Measurements from ENCODE around the gene LCN10. TPM values are rescaled to one million over a fixed set of nuclear protein-coding genes. Genes with fewer than 3 reads are reported as not detected.

Gene LCN10
- total RNA-seq, 1 experiment from 2014 or later = 1.5 TPM

DNA sequence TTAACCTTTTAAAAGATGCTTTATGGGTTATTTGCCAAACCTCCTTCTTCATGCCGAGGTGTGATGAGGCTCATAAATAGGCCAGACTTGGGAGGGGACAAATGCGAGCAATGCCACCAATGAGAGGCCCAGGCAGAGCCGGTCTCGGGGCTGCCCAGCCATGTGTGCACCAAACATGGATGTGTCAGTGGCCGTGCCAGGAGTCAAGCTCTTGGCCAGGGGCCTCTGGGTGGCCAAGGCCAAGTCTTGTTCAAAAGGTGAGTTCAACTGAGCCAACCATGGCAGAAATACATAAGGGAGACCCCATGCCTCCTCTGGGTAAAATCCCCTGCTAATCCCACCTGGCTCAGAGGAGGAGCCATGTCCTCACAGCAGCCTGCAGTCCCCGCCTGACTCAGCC, 32.5 kb upstream of the LCN10 start:
- no peaks in the 10 kb centered on the region for H3K4me1 ChIP-seq (ENCODE audit: insufficient read depth, low read length)
- H2AFZ ChIP-seq (ENCODE audit: low read length) = no peak overlapping the region
- H3K4me3 Mint-ChIP-seq = no peak overlapping the region
- H3K23ac ChIP-seq (ENCODE audit: insufficient read length, low read depth, low read length) = no peak overlapping the region
- H2BK15ac ChIP-seq (ENCODE audit: low read depth, low read length) = no peak overlapping the region
- no peak overlapping the region for H3K4ac ChIP-seq (ENCODE audit: low read depth, low read length)
- H3K27me3 Mint-ChIP-seq (ENCODE audit: low read depth) = peaks cover 48% of the 10 kb centered on the region
- H3K36me3 Mint-ChIP-seq (ENCODE audit: insufficient read depth in 1 of 3, low read depth in 3 of 3) = peaks cover 7 to 12% (median 11%) of the 10 kb centered on the region in 3 experiments
- H3K27ac Mint-ChIP-seq = no peak overlapping the region; a peak in 1 of 7 replicates
- no peaks in the 10 kb centered on the region; the same call in 1 of the 2 replicates for H3K27me3 ChIP-seq (ENCODE audit: insufficient read depth, low read length)
- H3K79me2 ChIP-seq (ENCODE audit: insufficient read depth, low read length) = no peaks in the 10 kb centered on the region
- H3K4me2 ChIP-seq (ENCODE audit: insufficient read depth, insufficient read length, low read length) = no peak overlapping the region
- H3T11ph ChIP-seq (ENCODE audit: low read length) = no peak overlapping the region
- H3K18ac ChIP-seq (ENCODE audit: insufficient read length, low read depth, low read length) = no peak overlapping the region
- no peaks in the 10 kb centered on the region for H4K20me1 ChIP-seq (ENCODE audit: control insufficient read depth, insufficient read depth, insufficient read length)
- H3K9me3 ChIP-seq (ENCODE audit: control insufficient read depth, low read depth, low read length) = no peaks in the 10 kb centered on the region
- no peak overlapping the region for H2BK5ac ChIP-seq (ENCODE audit: insufficient read length, low read length)
- no peak for DNase-seq
- no peak overlapping the region for H4K5ac ChIP-seq (ENCODE audit: insufficient read length, low read depth, low read length)
- H2AK5ac ChIP-seq (ENCODE audit: insufficient read length, low read length) = no peak overlapping the region
- H3K56ac ChIP-seq (ENCODE audit: insufficient read length, low read depth, low read length) = no peak overlapping the region
- no peak overlapping the region for H4K91ac ChIP-seq (ENCODE audit: insufficient read length, low read depth, low read length)
- H3K4me1 Mint-ChIP-seq = peaks cover 3% of the 10 kb centered on the region in 2 experiments
- H3K14ac ChIP-seq (ENCODE audit: insufficient read depth, low read length) = no peak overlapping the region
- no peak overlapping the region for H2BK120ac ChIP-seq (ENCODE audit: low read depth, low read length, poor library complexity, severe bottlenecking)
- no peak overlapping the region for H3K27ac ChIP-seq (ENCODE audit: insufficient read length, low read depth, low read length)
- H2BK12ac ChIP-seq (ENCODE audit: insufficient read length, low read depth, low read length) = no peak overlapping the region
- H4K8ac ChIP-seq (replicated peaks; ENCODE audit: insufficient read length, low read depth, low read length) = no peak overlapping the region
- TF ChIP-seq, protein P1, sequence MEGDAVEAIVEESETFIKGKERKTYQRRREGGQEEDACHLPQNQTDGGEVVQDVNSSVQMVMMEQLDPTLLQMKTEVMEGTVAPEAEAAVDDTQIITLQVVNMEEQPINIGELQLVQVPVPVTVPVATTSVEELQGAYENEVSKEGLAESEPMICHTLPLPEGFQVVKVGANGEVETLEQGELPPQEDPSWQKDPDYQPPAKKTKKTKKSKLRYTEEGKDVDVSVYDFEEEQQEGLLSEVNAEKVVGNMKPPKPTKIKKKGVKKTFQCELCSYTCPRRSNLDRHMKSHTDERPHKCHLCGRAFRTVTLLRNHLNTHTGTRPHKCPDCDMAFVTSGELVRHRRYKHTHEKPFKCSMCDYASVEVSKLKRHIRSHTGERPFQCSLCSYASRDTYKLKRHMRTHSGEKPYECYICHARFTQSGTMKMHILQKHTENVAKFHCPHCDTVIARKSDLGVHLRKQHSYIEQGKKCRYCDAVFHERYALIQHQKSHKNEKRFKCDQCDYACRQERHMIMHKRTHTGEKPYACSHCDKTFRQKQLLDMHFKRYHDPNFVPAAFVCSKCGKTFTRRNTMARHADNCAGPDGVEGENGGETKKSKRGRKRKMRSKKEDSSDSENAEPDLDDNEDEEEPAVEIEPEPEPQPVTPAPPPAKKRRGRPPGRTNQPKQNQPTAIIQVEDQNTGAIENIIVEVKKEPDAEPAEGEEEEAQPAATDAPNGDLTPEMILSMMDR (conservative IDR thresholded peaks at IDR 0.05) = no peak
- WGBS (ENCODE audit: extremely low coverage, insufficient read length, low lambda C conversion rate) = no CpG with 5 or more reads among the region's 6 CpGs
- no peaks in the 10 kb centered on the region for H3K23me2 ChIP-seq (ENCODE audit: insufficient read length, low read depth, low read length, poor library complexity, severe bottlenecking)
- no peak overlapping the region for H3K9ac ChIP-seq (ENCODE audit: extremely low read depth, insufficient read length, low read length)
- no peaks in the 10 kb centered on the region for H3K79me1 ChIP-seq (ENCODE audit: insufficient read depth, low read depth, low read length, poor library complexity, severe bottlenecking)
- H2BK20ac ChIP-seq (ENCODE audit: low read depth, low read length, poor library complexity, severe bottlenecking) = no peak overlapping the region
- peaks cover 24 to 26% of the 10 kb centered on the region in 2 experiments for H3K9me3 Mint-ChIP-seq
